ENCODE results near the gene GPR108. TPM values are rescaled to one million over a fixed set of nuclear protein-coding genes. Genes with fewer than 3 reads are reported as not detected.

GPR108 gene
- total and polyA plus RNA-seq, 2 of the 13 experiments (the other 11 are each of a cell fraction or from before 2014, with no cell fraction given): 36.4 to 63.0 TPM

DNA sequence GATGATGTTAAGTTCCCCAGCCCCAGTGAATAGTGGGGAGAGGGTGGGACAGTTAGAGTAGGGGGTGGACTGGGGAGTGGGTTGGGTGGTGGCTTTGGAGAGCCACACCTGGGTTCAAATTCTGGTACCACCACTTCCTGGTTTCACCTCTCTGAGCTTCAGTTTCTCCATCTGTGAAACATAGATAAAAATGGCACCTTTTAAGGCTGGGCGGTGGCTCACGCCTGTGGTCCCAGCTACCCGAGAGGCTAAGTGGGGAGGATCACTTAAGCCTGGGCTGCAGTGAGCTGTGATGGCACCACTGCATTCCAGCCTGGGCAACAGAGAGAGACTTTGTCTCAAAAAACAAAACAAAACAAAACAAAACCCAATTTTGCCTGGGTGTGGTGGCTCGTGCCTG lies 41.0 kb upstream of the GPR108 start (continued):
- TF ChIP-seq, protein P1, sequence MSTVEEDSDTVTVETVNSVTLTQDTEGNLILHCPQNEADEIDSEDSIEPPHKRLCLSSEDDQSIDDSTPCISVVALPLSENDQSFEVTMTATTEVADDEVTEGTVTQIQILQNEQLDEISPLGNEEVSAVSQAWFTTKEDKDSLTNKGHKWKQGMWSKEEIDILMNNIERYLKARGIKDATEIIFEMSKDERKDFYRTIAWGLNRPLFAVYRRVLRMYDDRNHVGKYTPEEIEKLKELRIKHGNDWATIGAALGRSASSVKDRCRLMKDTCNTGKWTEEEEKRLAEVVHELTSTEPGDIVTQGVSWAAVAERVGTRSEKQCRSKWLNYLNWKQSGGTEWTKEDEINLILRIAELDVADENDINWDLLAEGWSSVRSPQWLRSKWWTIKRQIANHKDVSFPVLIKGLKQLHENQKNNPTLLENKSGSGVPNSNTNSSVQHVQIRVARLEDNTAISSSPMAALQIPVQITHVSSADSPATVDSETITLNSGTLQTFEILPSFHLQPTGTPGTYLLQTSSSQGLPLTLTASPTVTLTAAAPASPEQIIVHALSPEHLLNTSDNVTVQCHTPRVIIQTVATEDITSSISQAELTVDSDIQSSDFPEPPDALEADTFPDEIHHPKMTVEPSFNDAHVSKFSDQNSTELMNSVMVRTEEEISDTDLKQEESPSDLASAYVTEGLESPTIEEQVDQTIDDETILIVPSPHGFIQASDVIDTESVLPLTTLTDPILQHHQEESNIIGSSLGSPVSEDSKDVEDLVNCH (CRISPR knock-in tag; IDR thresholded peaks at IDR 0.05): no peak
- TF ChIP-seq, protein P2, sequence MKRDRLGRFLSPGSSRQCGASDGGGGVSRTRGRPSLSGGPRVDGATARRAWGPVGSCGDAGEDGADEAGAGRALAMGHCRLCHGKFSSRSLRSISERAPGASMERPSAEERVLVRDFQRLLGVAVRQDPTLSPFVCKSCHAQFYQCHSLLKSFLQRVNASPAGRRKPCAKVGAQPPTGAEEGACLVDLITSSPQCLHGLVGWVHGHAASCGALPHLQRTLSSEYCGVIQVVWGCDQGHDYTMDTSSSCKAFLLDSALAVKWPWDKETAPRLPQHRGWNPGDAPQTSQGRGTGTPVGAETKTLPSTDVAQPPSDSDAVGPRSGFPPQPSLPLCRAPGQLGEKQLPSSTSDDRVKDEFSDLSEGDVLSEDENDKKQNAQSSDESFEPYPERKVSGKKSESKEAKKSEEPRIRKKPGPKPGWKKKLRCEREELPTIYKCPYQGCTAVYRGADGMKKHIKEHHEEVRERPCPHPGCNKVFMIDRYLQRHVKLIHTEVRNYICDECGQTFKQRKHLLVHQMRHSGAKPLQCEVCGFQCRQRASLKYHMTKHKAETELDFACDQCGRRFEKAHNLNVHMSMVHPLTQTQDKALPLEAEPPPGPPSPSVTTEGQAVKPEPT (CRISPR knock-in tag; IDR thresholded peaks at IDR 0.05; ENCODE audit: low read depth): no peak
- TF ChIP-seq ZSCAN25 (CRISPR knock-in tag; IDR thresholded peaks at IDR 0.05) (no peak), ZFP90 (CRISPR knock-in tag; IDR thresholded peaks at IDR 0.05; ENCODE audit: borderline replicate concordance) (no peak), ZNF761 (CRISPR knock-in tag; conservative IDR thresholded peaks at IDR 0.05) (no peak), KDM2A (CRISPR knock-in tag; IDR thresholded peaks at IDR 0.05; ENCODE audit: borderline replicate concordance, low read depth) (no peak), ZEB1 (IDR thresholded peaks at IDR 0.05; ENCODE audit: insufficient replicate concordance, low read depth) (no peak)
- TF ChIP-seq, protein P3, sequence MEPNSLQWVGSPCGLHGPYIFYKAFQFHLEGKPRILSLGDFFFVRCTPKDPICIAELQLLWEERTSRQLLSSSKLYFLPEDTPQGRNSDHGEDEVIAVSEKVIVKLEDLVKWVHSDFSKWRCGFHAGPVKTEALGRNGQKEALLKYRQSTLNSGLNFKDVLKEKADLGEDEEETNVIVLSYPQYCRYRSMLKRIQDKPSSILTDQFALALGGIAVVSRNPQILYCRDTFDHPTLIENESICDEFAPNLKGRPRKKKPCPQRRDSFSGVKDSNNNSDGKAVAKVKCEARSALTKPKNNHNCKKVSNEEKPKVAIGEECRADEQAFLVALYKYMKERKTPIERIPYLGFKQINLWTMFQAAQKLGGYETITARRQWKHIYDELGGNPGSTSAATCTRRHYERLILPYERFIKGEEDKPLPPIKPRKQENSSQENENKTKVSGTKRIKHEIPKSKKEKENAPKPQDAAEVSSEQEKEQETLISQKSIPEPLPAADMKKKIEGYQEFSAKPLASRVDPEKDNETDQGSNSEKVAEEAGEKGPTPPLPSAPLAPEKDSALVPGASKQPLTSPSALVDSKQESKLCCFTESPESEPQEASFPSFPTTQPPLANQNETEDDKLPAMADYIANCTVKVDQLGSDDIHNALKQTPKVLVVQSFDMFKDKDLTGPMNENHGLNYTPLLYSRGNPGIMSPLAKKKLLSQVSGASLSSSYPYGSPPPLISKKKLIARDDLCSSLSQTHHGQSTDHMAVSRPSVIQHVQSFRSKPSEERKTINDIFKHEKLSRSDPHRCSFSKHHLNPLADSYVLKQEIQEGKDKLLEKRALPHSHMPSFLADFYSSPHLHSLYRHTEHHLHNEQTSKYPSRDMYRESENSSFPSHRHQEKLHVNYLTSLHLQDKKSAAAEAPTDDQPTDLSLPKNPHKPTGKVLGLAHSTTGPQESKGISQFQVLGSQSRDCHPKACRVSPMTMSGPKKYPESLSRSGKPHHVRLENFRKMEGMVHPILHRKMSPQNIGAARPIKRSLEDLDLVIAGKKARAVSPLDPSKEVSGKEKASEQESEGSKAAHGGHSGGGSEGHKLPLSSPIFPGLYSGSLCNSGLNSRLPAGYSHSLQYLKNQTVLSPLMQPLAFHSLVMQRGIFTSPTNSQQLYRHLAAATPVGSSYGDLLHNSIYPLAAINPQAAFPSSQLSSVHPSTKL (CRISPR knock-in tag; IDR thresholded peaks at IDR 0.05): no peak
- TF ChIP-seq, protein P4, sequence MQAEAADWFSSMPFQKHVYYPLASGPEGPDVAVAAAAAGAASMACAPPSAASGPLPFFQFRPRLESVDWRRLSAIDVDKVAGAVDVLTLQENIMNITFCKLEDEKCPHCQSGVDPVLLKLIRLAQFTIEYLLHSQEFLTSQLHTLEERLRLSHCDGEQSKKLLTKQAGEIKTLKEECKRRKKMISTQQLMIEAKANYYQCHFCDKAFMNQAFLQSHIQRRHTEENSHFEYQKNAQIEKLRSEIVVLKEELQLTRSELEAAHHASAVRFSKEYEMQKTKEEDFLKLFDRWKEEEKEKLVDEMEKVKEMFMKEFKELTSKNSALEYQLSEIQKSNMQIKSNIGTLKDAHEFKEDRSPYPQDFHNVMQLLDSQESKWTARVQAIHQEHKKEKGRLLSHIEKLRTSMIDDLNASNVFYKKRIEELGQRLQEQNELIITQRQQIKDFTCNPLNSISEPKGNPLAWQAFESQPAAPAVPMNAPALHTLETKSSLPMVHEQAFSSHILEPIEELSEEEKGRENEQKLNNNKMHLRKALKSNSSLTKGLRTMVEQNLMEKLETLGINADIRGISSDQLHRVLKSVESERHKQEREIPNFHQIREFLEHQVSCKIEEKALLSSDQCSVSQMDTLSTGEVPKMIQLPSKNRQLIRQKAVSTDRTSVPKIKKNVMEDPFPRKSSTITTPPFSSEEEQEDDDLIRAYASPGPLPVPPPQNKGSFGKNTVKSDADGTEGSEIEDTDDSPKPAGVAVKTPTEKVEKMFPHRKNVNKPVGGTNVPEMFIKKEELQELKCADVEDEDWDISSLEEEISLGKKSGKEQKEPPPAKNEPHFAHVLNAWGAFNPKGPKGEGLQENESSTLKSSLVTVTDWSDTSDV (CRISPR knock-in tag; IDR thresholded peaks at IDR 0.05): no peak
